Measurements from ENCODE around the gene WDR19.

GRCh38 chr4:39324446-39324845, 142.1 kb downstream of the WDR19 start:
- TF ChIP-seq MAX (IDR thresholded peaks at IDR 0.05; ENCODE audit: insufficient read depth, insufficient read length) (no peak), CTCF (IDR thresholded peaks at IDR 0.05; ENCODE audit: extremely low read depth in 1 of 2, insufficient read depth in 1 of 2, low read depth in 1 of 2, low read length in 2 of 2) (no peak), EZH2 (IDR thresholded peaks at IDR 0.05; ENCODE audit: borderline replicate concordance, low read depth, low read length, severe bottlenecking) (no peak)

All from endothelial cell of umbilical vein (primary cell).